22Rv1 (cell line): ENCODE data around the gene NOL4L.

Experiments
- ZFX ChIP-seq: fragments of 450-650 bp; IDR thresholded peaks from 2 replicates; pipeline ENCODE4 v1.6.1; 2017; ENCODE audit warnings: antibody characterized with exemption, borderline replicate concordance
- TF ChIP-seq, protein P1 (sequence below): fragments of 450-650 bp; IDR thresholded peaks from 2 replicates; pipeline ENCODE4 v1.5.1; 2017; ENCODE audit warnings: mild to moderate bottlenecking

- TF ChIP-seq, protein P1, sequence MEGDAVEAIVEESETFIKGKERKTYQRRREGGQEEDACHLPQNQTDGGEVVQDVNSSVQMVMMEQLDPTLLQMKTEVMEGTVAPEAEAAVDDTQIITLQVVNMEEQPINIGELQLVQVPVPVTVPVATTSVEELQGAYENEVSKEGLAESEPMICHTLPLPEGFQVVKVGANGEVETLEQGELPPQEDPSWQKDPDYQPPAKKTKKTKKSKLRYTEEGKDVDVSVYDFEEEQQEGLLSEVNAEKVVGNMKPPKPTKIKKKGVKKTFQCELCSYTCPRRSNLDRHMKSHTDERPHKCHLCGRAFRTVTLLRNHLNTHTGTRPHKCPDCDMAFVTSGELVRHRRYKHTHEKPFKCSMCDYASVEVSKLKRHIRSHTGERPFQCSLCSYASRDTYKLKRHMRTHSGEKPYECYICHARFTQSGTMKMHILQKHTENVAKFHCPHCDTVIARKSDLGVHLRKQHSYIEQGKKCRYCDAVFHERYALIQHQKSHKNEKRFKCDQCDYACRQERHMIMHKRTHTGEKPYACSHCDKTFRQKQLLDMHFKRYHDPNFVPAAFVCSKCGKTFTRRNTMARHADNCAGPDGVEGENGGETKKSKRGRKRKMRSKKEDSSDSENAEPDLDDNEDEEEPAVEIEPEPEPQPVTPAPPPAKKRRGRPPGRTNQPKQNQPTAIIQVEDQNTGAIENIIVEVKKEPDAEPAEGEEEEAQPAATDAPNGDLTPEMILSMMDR: no peak
- no peak for TF ChIP-seq ZFX
These were observed 26.6 kb downstream of the NOL4L start for GRCh38 chr20:32558526-32558925.
